GM21737 (cell line): Measurements from ENCODE around the gene ADAM8.
"Not testable (repeated sequence)": the region's sequence is repeated elsewhere in the genome, so short reads cannot be mapped to it uniquely, and the experiment has no call there.

Experiments
- ATAC-seq: cut with Tn5 transposase; IDR thresholded peaks from one replicate; pipeline ENCODE4 v1.9.1; 2021; ENCODE audit warnings: mild to moderate bottlenecking, moderate library complexity; ENCODE audit not compliant: unreplicated experiment

ADAM8 gene

DNA sequence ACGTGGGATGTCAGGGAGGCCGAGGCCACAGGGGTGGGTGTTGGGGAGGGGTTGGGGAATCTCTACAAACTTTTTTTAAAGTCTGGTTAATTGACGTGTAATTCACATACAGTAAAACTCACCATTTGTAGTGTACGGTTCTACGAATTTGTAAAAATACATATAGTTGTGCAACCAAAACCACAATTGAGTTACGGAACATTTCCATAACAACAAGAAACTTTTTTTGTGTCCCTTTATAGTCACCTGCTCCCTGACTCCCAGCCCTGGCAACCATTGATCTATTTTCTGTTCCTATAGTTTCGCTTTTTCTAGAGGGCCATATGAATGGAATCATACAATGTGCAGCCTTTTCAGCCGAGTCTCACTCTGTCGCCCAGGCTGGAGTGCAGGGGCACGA, 41.9 kb downstream of the ADAM8 start:
- ATAC-seq, result not testable (repeated sequence)

GRCh38 chr10:133231946-133232574, 44.6 kb downstream of the ADAM8 start:
- ATAC-seq, result no peak

GRCh38 chr10:133231244-133231945, 45.3 kb downstream of the ADAM8 start:
- ATAC-seq, result no peak

- ATAC-seq, result no peak
These were observed 46.1 kb downstream of the ADAM8 start for GRCh38 chr10:133230387-133231195.

- ATAC-seq, result no peak
These were observed 46.7 kb downstream of the ADAM8 start, which contains the start of gene UTF1 for GRCh38 chr10:133230044-133230361. Gene UTF1, plus strand, starts transcription at chr10:133230217. Its CDS starts 72 bp downstream, at chr10:133230289.

- no peak for ATAC-seq
These were observed 47.2 kb downstream of the ADAM8 start for GRCh38 chr10:133229265-133230043.

GRCh38 chr10:133227256-133227655, 49.4 kb downstream of the ADAM8 start:
- ATAC-seq, result no peak

GRCh38 chr10:133226251-133226808, 50.3 kb downstream of the ADAM8 start:
- ATAC-seq, result no peak

GRCh38 chr10:133225707-133226191, 50.9 kb downstream of the ADAM8 start:
- no peak for ATAC-seq

GRCh38 chr10:133224756-133225372, 51.8 kb downstream of the ADAM8 start:
- no peak for ATAC-seq

DNA sequence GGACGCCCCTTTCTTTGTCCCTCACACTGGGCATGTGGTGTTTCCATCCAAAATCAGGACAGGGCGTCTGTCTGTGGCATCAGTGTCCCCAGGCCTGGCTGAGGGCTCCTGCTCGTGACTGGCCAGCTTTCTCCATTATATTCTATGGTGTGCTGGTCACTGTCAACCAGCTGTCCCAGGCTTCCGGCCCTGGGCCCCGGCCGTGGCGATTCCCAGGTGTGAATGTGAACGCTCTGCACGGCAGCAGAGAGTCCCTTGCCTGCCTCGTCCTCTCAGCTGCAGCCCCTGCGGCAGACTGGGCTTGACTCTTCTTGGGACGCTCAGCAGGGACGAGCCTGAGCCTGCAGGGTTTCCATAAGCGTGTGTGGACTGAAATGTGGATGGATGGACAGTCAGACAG, 52.6 kb downstream of the ADAM8 start:
- ATAC-seq, result no peak

- ATAC-seq, result not testable (repeated sequence)
These were observed 54.9 kb downstream of the ADAM8 start for GRCh38 chr10:133221756-133222155.

DNA sequence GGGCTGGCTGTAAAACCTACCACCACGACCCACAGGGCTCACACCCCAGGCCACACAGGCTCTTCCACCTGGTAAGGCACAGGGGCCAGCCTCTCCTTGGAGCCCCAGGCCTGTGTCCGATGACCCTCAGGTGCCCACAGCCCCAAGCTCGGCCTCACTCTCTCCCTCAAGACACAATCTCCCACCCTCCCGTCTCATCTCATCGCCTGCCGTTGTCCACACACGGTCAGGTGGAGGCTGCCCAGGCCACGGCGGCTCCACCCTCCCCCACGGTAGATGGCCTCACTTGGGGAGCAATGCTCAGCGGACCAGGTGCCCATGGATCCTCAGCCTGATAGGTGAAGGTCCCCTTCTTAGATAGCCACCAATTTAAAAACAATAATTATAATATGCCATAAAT, 55.3 kb downstream of the ADAM8 start:
- no peak for ATAC-seq

GRCh38 chr10:133219782-133220181, 56.9 kb downstream of the ADAM8 start:
- ATAC-seq, result no peak

GRCh38 chr10:133218891-133219290, 57.8 kb downstream of the ADAM8 start:
- ATAC-seq, result no peak

DNA sequence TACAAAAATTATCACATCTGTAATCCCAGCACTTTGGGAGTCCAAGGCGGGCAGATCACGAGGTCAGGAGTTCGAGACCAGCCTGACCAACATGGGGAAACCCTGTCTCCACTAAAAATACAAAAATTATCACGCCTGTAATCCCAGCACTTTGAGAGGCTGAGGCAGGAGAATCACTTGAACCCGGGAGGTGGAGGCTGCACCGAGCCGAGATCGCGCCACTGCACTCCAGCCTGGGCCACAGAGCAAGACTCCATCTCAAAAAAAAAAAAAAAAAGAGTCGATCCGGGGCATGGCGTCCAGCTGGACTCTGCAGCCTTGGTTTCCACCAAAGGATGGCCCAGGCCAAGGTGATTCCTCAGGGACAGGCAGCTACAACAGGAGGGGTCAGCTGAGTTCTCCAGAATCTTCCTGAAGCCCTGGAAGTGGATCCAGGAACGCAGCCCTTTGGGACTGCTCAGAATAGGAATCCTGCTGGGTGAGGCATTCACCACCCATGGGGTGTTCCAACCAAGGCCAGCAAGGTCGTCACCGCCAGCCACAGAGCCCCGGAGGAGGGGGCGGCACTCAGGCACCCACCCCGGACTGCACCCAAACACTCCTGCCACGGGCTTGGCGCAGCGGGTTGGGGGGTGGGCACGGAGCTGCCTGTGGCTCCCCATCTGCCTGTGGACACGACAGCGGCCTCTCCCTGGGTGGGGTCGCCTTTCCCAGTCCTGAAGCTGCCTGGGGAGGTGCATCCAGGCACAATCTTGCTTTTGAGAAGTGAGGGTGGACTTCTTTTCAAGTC, 58.7 kb downstream of the ADAM8 start:
- ATAC-seq, result no peak

DNA sequence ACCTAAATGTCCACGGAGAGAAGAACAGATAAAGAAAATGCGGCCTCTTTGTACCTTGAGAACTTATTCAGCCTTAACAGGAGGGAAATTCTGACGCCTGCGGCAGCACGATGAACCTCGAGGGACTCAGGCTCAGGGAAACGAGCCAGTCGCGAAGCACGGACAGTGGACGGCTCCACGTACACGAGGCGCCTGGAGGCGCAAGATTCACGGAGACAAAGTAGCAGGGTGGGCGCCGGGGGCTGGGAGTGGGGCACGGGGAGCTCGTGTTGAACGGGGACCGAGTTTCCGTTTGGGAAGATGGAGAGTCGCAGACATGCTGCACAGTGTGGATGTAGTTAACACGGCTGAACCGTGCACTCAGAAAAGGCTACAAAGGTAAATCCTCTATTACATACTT, 59.9 kb downstream of the ADAM8 start:
- ATAC-seq, result no peak

GRCh38 chr10:133215586-133215985, 61.1 kb downstream of the ADAM8 start:
- no peak for ATAC-seq
